ENCODE data around the gene JMJD4. TPM values are rescaled to one million over a fixed set of nuclear protein-coding genes. Genes with fewer than 3 reads are reported as not detected.
A peak's percentile ranks its signal among the peaks of the same experiment; 100 is the strongest.

The JMJD4 gene
- total and polyA plus RNA-seq, 11 donors: 7.8 to 14.1 (median 11.5) TPM

GRCh38 chr1:227777646-227778045, 42.5 kb upstream of the JMJD4 start:
- Histone ChIP-seq H3K9me3 (no peaks in the 10 kb centered on the region), H3K27me3 (no peaks in the 10 kb centered on the region), H3K4me3 (no peak overlapping the region), H3K4me1 (peaks cover 0 to 12% (median 0%) of the 10 kb centered on the region in 12 donors), H3K27ac (no peak overlapping the region), H3K36me3 (peaks cover 0 to 43% (median 22%) of the 10 kb centered on the region in 9 donors)
- 96 to 100% (median 97%) methylated on average over 4 of the region's 4 CpGs for WGBS, 4 donors
- ATAC-seq: no peak
- intact Hi-C loops (cut with DNase I): no loop called here
- peak in 1 of 5 donors; percentile 10 for DNase-seq
- TF ChIP-seq POLR2A (IDR thresholded peaks at IDR 0.05): no peak
- no peak for TF ChIP-seq CTCF (IDR thresholded peaks at IDR 0.05)

GRCh38 chr1:227777156-227777555, 42.1 kb upstream of the JMJD4 start:
- Histone ChIP-seq H3K27me3 (no peaks in the 10 kb centered on the region), H3K27ac (no peak overlapping the region), H3K4me1 (peaks cover 0 to 12% (median 0%) of the 10 kb centered on the region in 12 donors), H3K36me3 (peaks cover 0 to 39% (median 21%) of the 10 kb centered on the region in 9 donors), H3K9me3 (no peaks in the 10 kb centered on the region), H3K4me3 (no peak overlapping the region)
- TF ChIP-seq CTCF (IDR thresholded peaks at IDR 0.05) (no peak), POLR2A (IDR thresholded peaks at IDR 0.05) (no peak)
- ATAC-seq: no peak
- intact Hi-C loops (cut with DNase I): no loop called here
- peak in 1 of 5 donors; percentile 8 for DNase-seq
- 92 to 97% (median 95%) methylated on average over 11 of the region's 11 CpGs for WGBS, 4 donors

- H3K9me3 ChIP-seq: no peaks in the 10 kb centered on the region
- intact Hi-C loops (cut with DNase I): no loop called here
- H3K4me3 ChIP-seq: no peak overlapping the region
- no peak for ATAC-seq
- peaks cover 0 to 12% (median 0%) of the 10 kb centered on the region in 12 donors for H3K4me1 ChIP-seq
- H3K36me3 ChIP-seq: peaks cover 0 to 37% (median 21%) of the 10 kb centered on the region in 9 donors
- H3K27ac ChIP-seq: no peak overlapping the region
- TF ChIP-seq CTCF (IDR thresholded peaks at IDR 0.05): no peak
- no peak for TF ChIP-seq POLR2A (IDR thresholded peaks at IDR 0.05)
- WGBS, 4 donors: 88 to 91% (median 90%) methylated on average over 7 of the region's 7 CpGs
- H3K27me3 ChIP-seq: no peaks in the 10 kb centered on the region
- DNase-seq: peak in 1 of 5 donors; percentile 17
Measured at GRCh38 chr1:227776331-227776771, 41.2 kb upstream of the JMJD4 start.

- Histone ChIP-seq H3K36me3 (peaks cover 0 to 36% (median 20%) of the 10 kb centered on the region in 9 donors), H3K9me3 (no peaks in the 10 kb centered on the region), H3K4me1 (peaks cover 0 to 12% (median 0%) of the 10 kb centered on the region in 12 donors), H3K27me3 (no peaks in the 10 kb centered on the region), H3K27ac (no peak overlapping the region), H3K4me3 (no peak overlapping the region)
- TF ChIP-seq POLR2A (IDR thresholded peaks at IDR 0.05): no peak
- no peak for TF ChIP-seq CTCF (IDR thresholded peaks at IDR 0.05)
- no peak for ATAC-seq
- WGBS, 4 donors: 93 to 94% (median 94%) methylated on average over 10 of the region's 10 CpGs
- peak in 1 of 5 donors; percentile 22 for DNase-seq
- intact Hi-C loops (cut with DNase I): no loop called here
Measured at GRCh38 chr1:227775841-227776240, 40.7 kb upstream of the JMJD4 start.

All from heart left ventricle (tissue), 16 donors.